Measurements from ENCODE around the gene MDGA2.
"Not testable (repeated sequence)": the region's sequence is repeated elsewhere in the genome, so short reads cannot be mapped to it uniquely, and the experiment has no call there.

Gene MDGA2

GRCh38 chr14:47179906-47180305 is 495.5 kb downstream of the MDGA2 start:
- intact Hi-C loops (cut with DNase I): no loop called here

GRCh38 chr14:47171896-47172295 is 503.5 kb downstream of the MDGA2 start:
- DNase-seq: peak in 2 of 10 donors; percentile 51 to 79
- intact Hi-C loops (cut with DNase I): not testable (repeated sequence)

More at GRCh38 chr14:47179906-47180305, 495.5 kb downstream of the MDGA2 start:
- DNase-seq: no peak

- intact Hi-C loops (cut with DNase I): no loop called here
- no peak for DNase-seq
These were observed 508.0 kb downstream of the MDGA2 start for GRCh38 chr14:47167402-47167801.

- intact Hi-C loops (cut with DNase I): no loop called here
- DNase-seq: peak in 2 of 10 donors; percentile 59 to 77
These were observed 520.0 kb downstream of the MDGA2 start for GRCh38 chr14:47155395-47155794.

GRCh38 chr14:47154276-47154797 is 521.1 kb downstream of the MDGA2 start:
- intact Hi-C loops (cut with DNase I): no loop called here
- peak in 2 of 10 donors; percentile 52 to 55 for DNase-seq

- intact Hi-C loops (cut with DNase I): no loop called here
- DNase-seq: no peak
These were observed 521.7 kb downstream of the MDGA2 start for GRCh38 chr14:47153746-47154145.

GRCh38 chr14:47150267-47150666 is 525.1 kb downstream of the MDGA2 start:
- DNase-seq: no peak
- intact Hi-C loops (cut with DNase I): no loop called here

- intact Hi-C loops (cut with DNase I): no loop called here
These were observed 526.1 kb downstream of the MDGA2 start for GRCh38 chr14:47149326-47149725.

GRCh38 chr14:47148686-47149085 is 526.7 kb downstream of the MDGA2 start:
- DNase-seq: no peak
- intact Hi-C loops (cut with DNase I): no loop called here

More at GRCh38 chr14:47149326-47149725, 526.1 kb downstream of the MDGA2 start:
- DNase-seq: no peak

- intact Hi-C loops (cut with DNase I): no loop called here
- no peak for DNase-seq
These were observed 554.8 kb downstream of the MDGA2 start for GRCh38 chr14:47120645-47121044.

GRCh38 chr14:47103771-47104170 is 571.6 kb downstream of the MDGA2 start:
- DNase-seq: no peak
- intact Hi-C loops (cut with DNase I): no loop called here

- intact Hi-C loops (cut with DNase I): no loop called here
- no peak for DNase-seq
These were observed 572.9 kb downstream of the MDGA2 start for GRCh38 chr14:47102472-47102871.

- intact Hi-C loops (cut with DNase I): no loop called here
- no peak for DNase-seq
These were observed 589.7 kb downstream of the MDGA2 start for GRCh38 chr14:47085678-47086077.

GRCh38 chr14:47065326-47065725 is 610.1 kb downstream of the MDGA2 start:
- intact Hi-C loops (cut with DNase I): no loop called here

GRCh38 chr14:47060050-47060449 is 615.4 kb downstream of the MDGA2 start:
- intact Hi-C loops (cut with DNase I): no loop called here
- no peak for DNase-seq

More at GRCh38 chr14:47065326-47065725, 610.1 kb downstream of the MDGA2 start:
- no peak for DNase-seq

- intact Hi-C loops (cut with DNase I): no loop called here
- DNase-seq: no peak
These were observed 618.0 kb downstream of the MDGA2 start for GRCh38 chr14:47057364-47057763.

GRCh38 chr14:47044841-47045240 is 630.6 kb downstream of the MDGA2 start:
- DNase-seq: peak in 4 of 10 donors; percentile 14 to 74 (median 28)
- intact Hi-C loops (cut with DNase I): no loop called here

- DNase-seq: no peak
- intact Hi-C loops (cut with DNase I): no loop called here
These were observed 634.9 kb downstream of the MDGA2 start for GRCh38 chr14:47040550-47040949.

GRCh38 chr14:47039336-47039735 is 636.1 kb downstream of the MDGA2 start:
- intact Hi-C loops (cut with DNase I): no loop called here
- no peak for DNase-seq

GRCh38 chr14:47022721-47023120 is 652.7 kb downstream of the MDGA2 start:
- intact Hi-C loops (cut with DNase I): no loop called here
- DNase-seq: no peak

- intact Hi-C loops (cut with DNase I): no loop called here
- no peak for DNase-seq
These were observed 654.9 kb downstream of the MDGA2 start for GRCh38 chr14:47020500-47020899.

GRCh38 chr14:47012533-47013280 is 662.7 kb downstream of the MDGA2 start:
- DNase-seq: no peak
- intact Hi-C loops (cut with DNase I): no loop called here

Data from posterior cingulate gyrus (tissue), 11 donors.